ENCODE measurements around the gene COL6A3. TPM values are rescaled to one million over a fixed set of nuclear protein-coding genes. Genes with fewer than 3 reads are reported as not detected.
A peak's percentile ranks its signal among the peaks of the same experiment; 100 is the strongest.

Gene COL6A3
- polyA plus RNA-seq, 1 donor (not counting 4 experiments of a cell fraction or from before 2014, with no cell fraction given): not detected

DNA sequence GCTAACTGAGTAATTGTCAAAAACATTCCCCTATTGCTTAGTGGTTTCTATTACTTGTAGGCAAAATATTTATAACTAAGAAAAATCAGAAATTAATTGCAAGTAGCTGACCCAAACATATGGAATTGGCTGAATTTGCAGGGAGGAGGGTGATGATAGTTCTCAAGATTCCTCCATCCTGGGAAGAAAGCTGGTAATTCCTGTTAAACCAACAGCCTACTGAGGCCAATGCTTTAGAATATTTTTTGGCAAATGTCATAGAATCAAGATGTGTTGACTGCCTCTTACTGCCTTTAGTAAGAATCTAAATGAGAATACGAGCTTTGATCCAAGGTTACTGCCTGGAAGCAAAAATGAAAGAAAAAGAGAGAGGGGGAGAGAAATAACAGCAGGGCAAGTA is 120.0 kb downstream of the COL6A3 start:
- Histone ChIP-seq H3K9ac (ENCODE audit: control insufficient read depth, extremely low read depth, insufficient read depth, low read length) (no peak overlapping the region), H3K36me3 (ENCODE audit: control insufficient read depth in 2 of 2, extremely low read depth in 1 of 2, insufficient read depth in 2 of 2, low read length in 2 of 2) (no peaks in the 10 kb centered on the region), H4K20me1 (ENCODE audit: control insufficient read depth, extremely low read depth, insufficient read depth, low read length) (no peaks in the 10 kb centered on the region), H3K4me2 (ENCODE audit: control insufficient read depth, extremely low read depth, insufficient read depth, low read depth, low read length) (no peak overlapping the region), H3K27ac (ENCODE audit: control insufficient read depth, insufficient read depth, low read length) (no peak overlapping the region), H3K27me3 (ENCODE audit: control insufficient read depth, extremely low read depth, insufficient read depth, low read length) (no peaks in the 10 kb centered on the region), H3K79me2 (ENCODE audit: control insufficient read depth, insufficient read depth, low read length) (no peaks in the 10 kb centered on the region), H2AFZ (ENCODE audit: control insufficient read depth, low read length) (no peak overlapping the region), H3K4me1 (ENCODE audit: control insufficient read depth, extremely low read depth, insufficient read depth, low read length) (peaks cover 41% of the 10 kb centered on the region), H3K4me3 (ENCODE audit: control insufficient read depth in 2 of 3, extremely low read depth in 1 of 3, insufficient read depth in 2 of 3, low read depth in 1 of 3, low read length in 3 of 3) (no peak overlapping the region), H3K9me1 (ENCODE audit: control insufficient read depth, extremely low read depth, insufficient read depth, low read length) (no peaks in the 10 kb centered on the region), H3K9me3 (ENCODE audit: control insufficient read depth, low read depth, low read length) (no peaks in the 10 kb centered on the region)
- no peak for TF ChIP-seq EZH2 (IDR thresholded peaks at IDR 0.05; ENCODE audit: low read length)
- TF ChIP-seq, protein P1, sequence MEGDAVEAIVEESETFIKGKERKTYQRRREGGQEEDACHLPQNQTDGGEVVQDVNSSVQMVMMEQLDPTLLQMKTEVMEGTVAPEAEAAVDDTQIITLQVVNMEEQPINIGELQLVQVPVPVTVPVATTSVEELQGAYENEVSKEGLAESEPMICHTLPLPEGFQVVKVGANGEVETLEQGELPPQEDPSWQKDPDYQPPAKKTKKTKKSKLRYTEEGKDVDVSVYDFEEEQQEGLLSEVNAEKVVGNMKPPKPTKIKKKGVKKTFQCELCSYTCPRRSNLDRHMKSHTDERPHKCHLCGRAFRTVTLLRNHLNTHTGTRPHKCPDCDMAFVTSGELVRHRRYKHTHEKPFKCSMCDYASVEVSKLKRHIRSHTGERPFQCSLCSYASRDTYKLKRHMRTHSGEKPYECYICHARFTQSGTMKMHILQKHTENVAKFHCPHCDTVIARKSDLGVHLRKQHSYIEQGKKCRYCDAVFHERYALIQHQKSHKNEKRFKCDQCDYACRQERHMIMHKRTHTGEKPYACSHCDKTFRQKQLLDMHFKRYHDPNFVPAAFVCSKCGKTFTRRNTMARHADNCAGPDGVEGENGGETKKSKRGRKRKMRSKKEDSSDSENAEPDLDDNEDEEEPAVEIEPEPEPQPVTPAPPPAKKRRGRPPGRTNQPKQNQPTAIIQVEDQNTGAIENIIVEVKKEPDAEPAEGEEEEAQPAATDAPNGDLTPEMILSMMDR (optimal IDR thresholded peaks at IDR 0.05 in 1 of 3, IDR thresholded peaks at IDR 0.05 in 1 of 3, conservative IDR thresholded peaks at IDR 0.05 in 1 of 3; ENCODE audit: extremely low read depth in 1 of 3, insufficient read depth in 2 of 3, low read length in 3 of 3): no peak
- dilution Hi-C loops (cut with MboI; ENCODE audit: extremely low pct_ligation_motif_present, low sequenced_read_pairs): no loop called here
- DNase-seq (ENCODE audit: low read depth, low spot score) (no peak), FAIRE-seq (peak; percentile 29)

DNA sequence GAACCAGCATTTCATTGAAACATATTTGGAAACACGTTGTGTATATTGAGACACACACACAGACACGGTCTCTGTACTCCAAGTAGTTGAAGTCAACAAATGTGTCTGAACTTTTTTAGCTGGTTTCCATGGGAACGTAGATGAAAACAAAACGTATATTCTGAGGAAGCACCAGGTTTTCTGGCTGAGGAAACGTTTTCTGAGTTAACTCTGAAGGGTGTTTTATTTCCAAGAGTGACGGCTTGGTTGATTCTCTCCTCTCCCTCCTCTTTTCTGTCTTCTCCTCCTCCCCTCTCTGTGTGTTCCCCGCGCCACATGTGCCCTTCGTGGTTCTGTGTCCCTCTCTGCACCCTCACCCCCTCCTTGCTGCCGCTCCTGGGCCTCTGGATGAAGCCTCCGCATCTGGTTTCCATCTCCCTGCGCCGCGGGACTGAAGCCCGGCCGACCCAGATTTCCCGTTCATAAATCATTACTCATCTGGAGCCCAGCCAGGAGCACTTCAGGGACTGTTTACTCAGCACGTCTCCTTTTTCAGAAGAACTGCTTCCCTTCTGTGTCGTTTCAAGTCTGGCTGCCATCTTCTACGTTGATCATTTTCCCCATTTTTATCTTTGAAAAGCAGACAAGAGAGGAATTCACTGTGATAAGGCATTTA is 122.7 kb downstream of the COL6A3 start:
- Histone ChIP-seq H3K4me1 (ENCODE audit: control insufficient read depth, extremely low read depth, insufficient read depth, low read length) (peaks cover 26% of the 10 kb centered on the region), H2AFZ (ENCODE audit: control insufficient read depth, low read length) (peak overlapping the region; percentile 95), H4K20me1 (ENCODE audit: control insufficient read depth, extremely low read depth, insufficient read depth, low read length) (no peaks in the 10 kb centered on the region), H3K79me2 (ENCODE audit: control insufficient read depth, insufficient read depth, low read length) (no peaks in the 10 kb centered on the region), H3K9ac (ENCODE audit: control insufficient read depth, extremely low read depth, insufficient read depth, low read length) (peak overlapping the region; percentile 77), H3K4me2 (ENCODE audit: control insufficient read depth, extremely low read depth, insufficient read depth, low read depth, low read length) (peak overlapping the region; percentile 79), H3K9me1 (ENCODE audit: control insufficient read depth, extremely low read depth, insufficient read depth, low read length) (no peaks in the 10 kb centered on the region), H3K4me3 (ENCODE audit: control insufficient read depth in 2 of 3, extremely low read depth in 1 of 3, insufficient read depth in 2 of 3, low read depth in 1 of 3, low read length in 3 of 3) (peak overlapping the region in 2 of 3 experiments; percentile 14 to 43), H3K36me3 (ENCODE audit: control insufficient read depth in 2 of 2, extremely low read depth in 1 of 2, insufficient read depth in 2 of 2, low read length in 2 of 2) (no peaks in the 10 kb centered on the region), H3K9me3 (ENCODE audit: control insufficient read depth, low read depth, low read length) (no peaks in the 10 kb centered on the region), H3K27ac (ENCODE audit: control insufficient read depth, insufficient read depth, low read length) (peak overlapping the region; percentile 83), H3K27me3 (ENCODE audit: control insufficient read depth, extremely low read depth, insufficient read depth, low read length) (no peaks in the 10 kb centered on the region)
- dilution Hi-C loops (cut with MboI; ENCODE audit: extremely low pct_ligation_motif_present, low sequenced_read_pairs): no loop called here
- peak; percentile 96 for FAIRE-seq
- DNase-seq (ENCODE audit: low read depth, low spot score): peak; percentile 53
- no peak for TF ChIP-seq EZH2 (IDR thresholded peaks at IDR 0.05; ENCODE audit: low read length)
- TF ChIP-seq, protein P1 (optimal IDR thresholded peaks at IDR 0.05 in 1 of 3, IDR thresholded peaks at IDR 0.05 in 1 of 3, conservative IDR thresholded peaks at IDR 0.05 in 1 of 3; ENCODE audit: extremely low read depth in 1 of 3, insufficient read depth in 2 of 3, low read length in 3 of 3): no peak
